ENCODE results near the gene TOX3.

TOX3 gene

DNA sequence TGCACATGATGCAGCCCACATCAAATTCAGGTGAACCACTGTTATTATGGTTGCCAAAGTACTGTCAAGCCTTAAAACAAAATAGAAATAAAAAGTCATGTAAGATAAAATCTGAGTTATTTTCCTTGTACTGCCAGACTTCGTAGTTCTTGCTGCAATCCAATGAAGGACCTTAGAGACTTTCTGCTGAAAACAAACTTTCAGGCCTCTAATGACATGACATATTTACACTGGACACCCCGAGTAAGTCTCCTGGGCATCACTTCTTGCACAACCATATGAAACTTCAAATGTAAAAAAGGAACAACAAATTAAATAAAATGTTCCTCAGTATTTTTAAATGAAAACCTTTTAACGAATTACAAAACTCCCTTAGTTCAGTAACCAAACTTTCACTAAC is 66.7 kb downstream of the TOX3 start:
- no peak overlapping the region for H3K27ac ChIP-seq (ENCODE audit: low read length)
- no peaks in the 10 kb centered on the region for H3K27me3 ChIP-seq (ENCODE audit: low read depth, low read length)
- H3K36me3 ChIP-seq (ENCODE audit: control insufficient read depth in 1 of 2, insufficient read depth in 2 of 2, low read length in 2 of 2) = no peaks in the 10 kb centered on the region
- no peaks in the 10 kb centered on the region for H3K9me3 ChIP-seq (ENCODE audit: control insufficient read depth in 1 of 2, low read length in 2 of 2)
- no peak overlapping the region for H3K4me3 ChIP-seq (ENCODE audit: low read depth in 1 of 2, low read length in 2 of 2)
- no peaks in the 10 kb centered on the region for H3K4me1 ChIP-seq (ENCODE audit: control insufficient read depth in 1 of 2, insufficient read depth in 2 of 2, low read length in 2 of 2)

DNA sequence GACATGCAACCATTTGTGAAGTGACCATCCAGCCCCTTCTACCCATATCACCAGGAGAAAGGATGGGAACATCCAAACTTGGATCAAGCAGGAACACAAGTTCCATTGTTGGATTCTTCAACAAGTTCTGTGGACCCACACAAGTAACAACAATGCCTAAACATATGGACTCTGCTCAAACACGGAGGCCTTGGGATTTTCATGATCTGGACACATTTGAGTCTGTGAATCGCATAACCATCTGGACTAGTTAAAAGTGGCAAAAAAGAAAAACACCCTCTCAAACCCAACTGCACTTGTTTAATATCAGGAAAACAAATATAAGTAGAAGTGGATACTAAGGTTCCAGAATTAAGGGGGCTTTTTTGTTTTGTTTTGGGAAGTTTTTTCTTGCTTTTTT is 70.8 kb downstream of the TOX3 start:
- Histone ChIP-seq H3K27ac (ENCODE audit: low read length) (no peak overlapping the region), H3K9me3 (ENCODE audit: control insufficient read depth in 1 of 2, low read length in 2 of 2) (no peaks in the 10 kb centered on the region), H3K27me3 (ENCODE audit: low read depth, low read length) (no peaks in the 10 kb centered on the region), H3K4me1 (ENCODE audit: control insufficient read depth in 1 of 2, insufficient read depth in 2 of 2, low read length in 2 of 2) (no peaks in the 10 kb centered on the region), H3K4me3 (ENCODE audit: low read depth in 1 of 2, low read length in 2 of 2) (no peak overlapping the region), H3K36me3 (ENCODE audit: control insufficient read depth in 1 of 2, insufficient read depth in 2 of 2, low read length in 2 of 2) (no peaks in the 10 kb centered on the region)

DNA sequence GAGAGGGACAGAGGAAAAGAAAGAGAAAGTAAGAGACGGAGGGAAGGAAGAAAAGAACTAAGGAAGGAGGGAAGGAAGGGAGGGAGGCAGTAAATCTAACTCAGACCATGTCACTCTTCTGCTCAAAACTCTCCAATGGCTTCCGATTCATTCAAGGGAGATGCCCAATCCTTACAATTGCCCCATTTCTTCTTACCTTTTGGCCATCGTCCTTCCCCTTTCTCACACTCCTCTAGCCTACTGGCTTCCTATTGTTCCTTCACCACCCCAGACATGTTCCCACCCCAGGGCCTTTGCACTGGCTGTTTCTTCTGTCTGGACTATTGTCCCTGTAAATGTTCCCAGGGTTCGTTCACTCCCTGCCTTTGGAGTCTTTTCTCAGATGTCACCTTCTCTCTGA is 72.3 kb downstream of the TOX3 start:
- H3K4me1 ChIP-seq (ENCODE audit: control insufficient read depth in 1 of 2, insufficient read depth in 2 of 2, low read length in 2 of 2) = no peaks in the 10 kb centered on the region
- H3K36me3 ChIP-seq (ENCODE audit: control insufficient read depth in 1 of 2, insufficient read depth in 2 of 2, low read length in 2 of 2) = no peaks in the 10 kb centered on the region
- no peaks in the 10 kb centered on the region for H3K9me3 ChIP-seq (ENCODE audit: control insufficient read depth in 1 of 2, low read length in 2 of 2)
- H3K27me3 ChIP-seq (ENCODE audit: low read depth, low read length) = no peaks in the 10 kb centered on the region
- no peak overlapping the region for H3K27ac ChIP-seq (ENCODE audit: low read length)
- no peak overlapping the region for H3K4me3 ChIP-seq (ENCODE audit: low read depth in 1 of 2, low read length in 2 of 2)

DNA sequence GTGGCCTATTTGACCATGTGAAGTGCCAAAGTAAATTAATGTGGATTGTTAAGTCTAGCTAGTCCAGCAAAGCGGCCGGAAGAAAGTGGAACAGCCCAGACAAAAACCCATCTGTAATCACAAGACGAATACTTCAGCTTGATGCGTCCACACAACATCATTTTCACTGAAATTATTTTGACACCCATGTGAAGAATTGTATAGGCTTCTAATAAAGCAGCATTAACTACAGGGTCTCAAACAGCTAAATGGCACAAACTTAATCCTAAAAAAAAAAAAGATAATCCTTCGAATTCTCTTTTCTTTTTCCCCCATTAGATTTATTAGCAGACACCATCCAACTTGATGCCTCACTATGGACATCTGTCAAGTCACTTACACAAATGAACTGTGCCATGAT is 73.8 kb downstream of the TOX3 start:
- no peak overlapping the region for H3K4me3 ChIP-seq (ENCODE audit: low read depth in 1 of 2, low read length in 2 of 2)
- no peak overlapping the region for H3K27ac ChIP-seq (ENCODE audit: low read length)
- H3K4me1 ChIP-seq (ENCODE audit: control insufficient read depth in 1 of 2, insufficient read depth in 2 of 2, low read length in 2 of 2) = no peaks in the 10 kb centered on the region
- no peaks in the 10 kb centered on the region for H3K36me3 ChIP-seq (ENCODE audit: control insufficient read depth in 1 of 2, insufficient read depth in 2 of 2, low read length in 2 of 2)
- no peaks in the 10 kb centered on the region for H3K27me3 ChIP-seq (ENCODE audit: low read depth, low read length)
- no peaks in the 10 kb centered on the region for H3K9me3 ChIP-seq (ENCODE audit: control insufficient read depth in 1 of 2, low read length in 2 of 2)

DNA sequence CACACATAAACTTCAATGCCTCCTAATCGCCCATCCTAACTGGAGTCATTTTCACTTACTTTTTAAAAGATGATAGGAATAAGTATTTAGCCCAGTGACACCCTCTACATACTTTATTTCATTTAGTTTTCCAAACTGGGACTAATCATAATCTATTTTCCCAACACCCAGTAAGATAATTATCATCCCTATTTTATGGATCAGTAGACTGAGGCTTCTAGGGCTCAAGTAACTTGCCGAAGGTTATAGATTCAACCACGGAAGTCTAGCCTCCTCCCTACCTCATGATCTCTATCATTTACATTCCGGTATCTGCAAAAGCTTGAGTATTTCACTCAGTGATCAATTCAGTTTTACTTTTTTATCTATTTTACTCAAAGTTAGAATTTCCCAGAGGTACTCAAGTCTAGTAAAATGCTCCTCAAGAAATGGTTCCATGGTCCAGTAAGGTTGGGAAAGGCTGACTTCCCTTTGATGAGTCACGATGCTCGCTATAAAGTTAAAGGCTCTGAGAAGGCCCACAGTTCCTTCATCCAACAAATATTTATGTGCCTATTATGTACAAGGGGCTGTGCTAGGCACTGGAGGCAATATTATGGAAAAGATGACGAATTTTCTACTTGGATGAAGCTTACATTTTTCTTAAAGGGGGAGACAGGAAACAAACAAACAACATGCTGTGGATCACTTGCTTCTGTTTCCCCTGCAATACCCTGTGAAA is 75.1 kb downstream of the TOX3 start:
- no peaks in the 10 kb centered on the region for H3K36me3 ChIP-seq (ENCODE audit: control insufficient read depth in 1 of 2, insufficient read depth in 2 of 2, low read length in 2 of 2)
- no peaks in the 10 kb centered on the region for H3K9me3 ChIP-seq (ENCODE audit: control insufficient read depth in 1 of 2, low read length in 2 of 2)
- H3K4me1 ChIP-seq (ENCODE audit: control insufficient read depth in 1 of 2, insufficient read depth in 2 of 2, low read length in 2 of 2) = no peaks in the 10 kb centered on the region
- no peak overlapping the region for H3K27ac ChIP-seq (ENCODE audit: low read length)
- H3K27me3 ChIP-seq (ENCODE audit: low read depth, low read length) = no peaks in the 10 kb centered on the region
- no peak overlapping the region for H3K4me3 ChIP-seq (ENCODE audit: low read depth in 1 of 2, low read length in 2 of 2)

DNA sequence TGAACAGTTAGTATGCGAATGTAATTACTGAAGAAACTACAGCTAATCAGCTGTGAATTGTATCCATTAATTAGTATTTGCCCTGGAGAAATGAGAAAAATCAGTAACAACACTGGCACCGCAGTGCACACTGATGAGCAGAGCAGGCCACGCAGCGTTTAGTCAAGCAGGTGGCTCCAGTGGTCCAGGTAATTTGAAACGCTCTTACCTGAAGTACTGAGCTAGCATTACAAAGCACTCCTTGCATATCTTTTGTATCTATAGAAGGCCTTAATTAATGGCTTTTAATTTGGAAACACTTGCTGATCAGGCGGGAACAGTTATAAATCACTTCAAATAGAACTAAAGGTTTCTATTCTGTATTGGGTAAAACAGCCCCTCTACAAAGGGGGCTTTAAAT is 76.4 kb downstream of the TOX3 start:
- H3K27me3 ChIP-seq (ENCODE audit: low read depth, low read length) = no peaks in the 10 kb centered on the region
- H3K4me3 ChIP-seq (ENCODE audit: low read depth in 1 of 2, low read length in 2 of 2) = no peak overlapping the region
- H3K9me3 ChIP-seq (ENCODE audit: control insufficient read depth in 1 of 2, low read length in 2 of 2) = no peaks in the 10 kb centered on the region
- no peaks in the 10 kb centered on the region for H3K36me3 ChIP-seq (ENCODE audit: control insufficient read depth in 1 of 2, insufficient read depth in 2 of 2, low read length in 2 of 2)
- no peak overlapping the region for H3K27ac ChIP-seq (ENCODE audit: low read length)
- no peaks in the 10 kb centered on the region for H3K4me1 ChIP-seq (ENCODE audit: control insufficient read depth in 1 of 2, insufficient read depth in 2 of 2, low read length in 2 of 2)

DNA sequence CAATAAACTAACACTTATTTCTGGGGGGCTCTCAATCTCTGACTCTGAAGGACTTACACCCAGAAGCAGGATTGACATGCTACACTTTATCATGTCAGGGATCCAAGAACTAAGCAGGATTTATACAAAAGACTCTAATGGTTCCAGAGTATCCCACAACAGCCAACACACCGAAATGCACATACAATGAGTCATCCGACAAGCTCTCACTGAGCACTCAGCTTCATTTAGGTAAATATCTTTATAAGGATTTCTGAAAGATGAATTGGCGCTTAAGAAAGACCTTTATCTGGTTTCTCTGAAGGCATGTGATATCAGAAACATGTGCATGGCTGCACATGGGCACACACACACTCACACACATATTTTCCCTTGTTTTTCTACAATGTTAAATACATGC is 77.2 kb downstream of the TOX3 start:
- H3K4me3 ChIP-seq (ENCODE audit: low read depth in 1 of 2, low read length in 2 of 2) = no peak overlapping the region
- H3K4me1 ChIP-seq (ENCODE audit: control insufficient read depth in 1 of 2, insufficient read depth in 2 of 2, low read length in 2 of 2) = no peaks in the 10 kb centered on the region
- H3K27me3 ChIP-seq (ENCODE audit: low read depth, low read length) = no peaks in the 10 kb centered on the region
- H3K27ac ChIP-seq (ENCODE audit: low read length) = no peak overlapping the region
- H3K36me3 ChIP-seq (ENCODE audit: control insufficient read depth in 1 of 2, insufficient read depth in 2 of 2, low read length in 2 of 2) = no peaks in the 10 kb centered on the region
- H3K9me3 ChIP-seq (ENCODE audit: control insufficient read depth in 1 of 2, low read length in 2 of 2) = no peaks in the 10 kb centered on the region

DNA sequence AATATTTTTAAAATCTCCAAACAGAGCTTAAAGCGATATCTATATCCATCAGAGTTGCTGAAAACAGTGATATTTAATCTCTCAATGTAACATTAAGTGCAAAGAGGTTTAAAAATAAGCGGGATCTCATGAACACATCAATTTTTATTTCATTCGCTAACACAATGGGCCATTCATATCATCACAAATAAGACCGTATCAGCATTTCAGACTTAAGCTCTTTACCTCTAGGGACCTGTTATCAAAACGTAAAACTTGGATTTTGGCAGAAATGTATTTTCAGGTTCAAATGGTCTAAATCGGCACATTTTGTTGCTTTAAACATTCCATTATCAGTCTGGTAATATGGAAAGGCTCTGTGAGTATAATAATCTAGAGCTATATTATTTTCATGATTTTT is 77.9 kb downstream of the TOX3 start:
- Histone ChIP-seq H3K4me1 (ENCODE audit: control insufficient read depth in 1 of 2, insufficient read depth in 2 of 2, low read length in 2 of 2) (no peaks in the 10 kb centered on the region), H3K27me3 (ENCODE audit: low read depth, low read length) (no peaks in the 10 kb centered on the region), H3K4me3 (ENCODE audit: low read depth in 1 of 2, low read length in 2 of 2) (no peak overlapping the region), H3K36me3 (ENCODE audit: control insufficient read depth in 1 of 2, insufficient read depth in 2 of 2, low read length in 2 of 2) (no peaks in the 10 kb centered on the region), H3K9me3 (ENCODE audit: control insufficient read depth in 1 of 2, low read length in 2 of 2) (no peaks in the 10 kb centered on the region), H3K27ac (ENCODE audit: low read length) (no peak overlapping the region)

DNA sequence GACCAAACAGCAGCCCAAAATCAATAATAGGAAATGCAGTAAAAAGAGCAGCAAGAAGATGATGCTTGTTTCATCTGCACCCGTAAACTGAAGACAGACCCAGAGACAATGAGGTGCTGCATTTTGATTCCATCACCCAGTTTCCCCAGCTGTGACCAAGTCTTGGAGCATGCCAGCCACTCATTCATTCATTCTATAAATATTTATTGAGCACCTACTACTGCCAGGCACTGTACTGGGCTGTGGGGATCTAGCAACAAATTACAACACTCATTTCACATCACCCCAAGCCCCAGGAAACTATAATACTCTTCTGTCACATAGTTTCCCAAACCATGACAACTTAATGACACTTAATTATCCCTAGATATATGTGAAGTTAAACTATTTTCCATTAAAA is 79.2 kb downstream of the TOX3 start:
- Histone ChIP-seq H3K36me3 (ENCODE audit: control insufficient read depth in 1 of 2, insufficient read depth in 2 of 2, low read length in 2 of 2) (no peaks in the 10 kb centered on the region), H3K9me3 (ENCODE audit: control insufficient read depth in 1 of 2, low read length in 2 of 2) (no peaks in the 10 kb centered on the region), H3K4me1 (ENCODE audit: control insufficient read depth in 1 of 2, insufficient read depth in 2 of 2, low read length in 2 of 2) (no peaks in the 10 kb centered on the region), H3K27me3 (ENCODE audit: low read depth, low read length) (no peaks in the 10 kb centered on the region), H3K27ac (ENCODE audit: low read length) (no peak overlapping the region), H3K4me3 (ENCODE audit: low read depth in 1 of 2, low read length in 2 of 2) (no peak overlapping the region)

DNA sequence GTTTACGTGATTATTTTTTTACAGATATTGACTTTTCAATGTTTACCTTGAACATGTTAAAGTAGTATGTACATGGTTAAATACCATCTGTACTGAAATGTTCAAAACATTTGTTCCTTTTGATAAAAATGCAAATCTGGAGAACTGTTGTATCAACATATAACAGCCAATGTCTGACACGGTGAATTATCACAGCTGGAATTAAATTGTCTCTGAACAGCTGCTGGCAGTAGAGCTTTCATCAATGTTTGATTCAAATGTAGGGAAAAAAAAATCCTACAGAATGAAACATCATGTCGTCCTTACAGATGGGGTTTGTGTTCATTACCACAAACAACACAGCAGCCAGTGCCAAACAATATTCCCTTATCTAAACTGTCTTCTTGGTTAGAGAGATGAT is 79.9 kb downstream of the TOX3 start:
- H3K4me3 ChIP-seq (ENCODE audit: low read depth in 1 of 2, low read length in 2 of 2) = no peak overlapping the region
- H3K27ac ChIP-seq (ENCODE audit: low read length) = no peak overlapping the region
- H3K9me3 ChIP-seq (ENCODE audit: control insufficient read depth in 1 of 2, low read length in 2 of 2) = no peaks in the 10 kb centered on the region
- H3K4me1 ChIP-seq (ENCODE audit: control insufficient read depth in 1 of 2, insufficient read depth in 2 of 2, low read length in 2 of 2) = no peaks in the 10 kb centered on the region
- H3K27me3 ChIP-seq (ENCODE audit: low read depth, low read length) = no peaks in the 10 kb centered on the region
- H3K36me3 ChIP-seq (ENCODE audit: control insufficient read depth in 1 of 2, insufficient read depth in 2 of 2, low read length in 2 of 2) = no peaks in the 10 kb centered on the region

DNA sequence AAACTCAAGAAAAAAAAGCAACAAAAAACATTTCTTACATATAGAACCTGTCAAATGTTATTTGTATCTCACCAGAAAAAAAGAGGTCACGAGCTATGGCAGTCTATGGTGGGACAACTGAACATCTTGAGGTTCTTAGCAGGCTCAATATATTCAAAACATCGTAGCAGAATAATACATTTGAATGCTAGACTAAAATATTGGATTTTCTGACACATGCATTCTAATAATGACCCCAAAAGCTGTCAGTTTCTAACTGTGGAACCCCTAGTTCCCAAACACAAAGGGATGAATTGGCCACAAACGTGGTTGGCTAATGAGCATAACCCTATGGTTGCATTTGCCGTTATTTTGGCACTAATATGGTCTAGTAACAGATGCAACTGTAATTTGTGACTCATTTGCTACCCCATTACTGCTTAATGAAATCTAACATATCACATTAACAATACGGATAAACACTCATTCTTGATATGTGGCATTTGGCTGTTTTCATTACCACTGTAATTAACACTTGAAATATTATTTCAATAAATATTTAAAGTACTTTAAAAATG is 81.2 kb downstream of the TOX3 start:
- Histone ChIP-seq H3K36me3 (ENCODE audit: control insufficient read depth in 1 of 2, insufficient read depth in 2 of 2, low read length in 2 of 2) (no peaks in the 10 kb centered on the region), H3K4me3 (ENCODE audit: low read depth in 1 of 2, low read length in 2 of 2) (no peak overlapping the region), H3K9me3 (ENCODE audit: control insufficient read depth in 1 of 2, low read length in 2 of 2) (no peaks in the 10 kb centered on the region), H3K27ac (ENCODE audit: low read length) (no peak overlapping the region), H3K4me1 (ENCODE audit: control insufficient read depth in 1 of 2, insufficient read depth in 2 of 2, low read length in 2 of 2) (no peaks in the 10 kb centered on the region), H3K27me3 (ENCODE audit: low read depth, low read length) (no peaks in the 10 kb centered on the region)

DNA sequence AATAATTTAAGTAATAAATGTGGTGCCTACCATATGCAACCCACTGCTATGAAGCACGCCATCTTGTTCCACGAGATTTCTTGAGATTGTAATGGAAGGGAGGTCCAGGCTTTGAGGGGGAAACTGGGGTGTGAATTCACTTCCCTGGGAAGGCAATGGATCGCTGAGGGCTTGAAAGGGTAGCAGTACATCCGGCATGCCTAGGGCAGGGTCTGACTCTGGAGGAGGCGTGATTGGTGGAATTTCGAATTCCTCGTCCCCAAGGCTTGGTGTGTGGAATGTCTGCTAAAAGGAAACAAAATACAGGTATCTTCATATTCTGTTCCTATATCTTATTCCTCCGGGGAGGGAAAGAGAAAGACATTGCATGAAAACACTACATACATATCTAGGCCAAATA is 83.0 kb downstream of the TOX3 start:
- Histone ChIP-seq H3K4me3 (ENCODE audit: low read depth in 1 of 2, low read length in 2 of 2) (no peak overlapping the region), H3K27me3 (ENCODE audit: low read depth, low read length) (no peaks in the 10 kb centered on the region), H3K27ac (ENCODE audit: low read length) (no peak overlapping the region), H3K4me1 (ENCODE audit: control insufficient read depth in 1 of 2, insufficient read depth in 2 of 2, low read length in 2 of 2) (no peaks in the 10 kb centered on the region), H3K36me3 (ENCODE audit: control insufficient read depth in 1 of 2, insufficient read depth in 2 of 2, low read length in 2 of 2) (no peaks in the 10 kb centered on the region), H3K9me3 (ENCODE audit: control insufficient read depth in 1 of 2, low read length in 2 of 2) (no peaks in the 10 kb centered on the region)

Measured in muscle layer of duodenum (tissue), 2 donors.